HepG2 (cell line): ENCODE data around the gene UNC13D. TPM values are rescaled to one million over a fixed set of nuclear protein-coding genes. Genes with fewer than 3 reads are reported as not detected.

Experiments used
- CEBPB ChIP-seq: IDR thresholded peaks from 2 replicates; pipeline ENCODE4 v1.6.1; 2011; ENCODE audit warnings: low read depth, low read length, improper control_type of control experiment, borderline replicate concordance
- DNMT3B ChIP-seq: conservative IDR thresholded peaks from 2 replicates; pipeline ENCODE4 v1.6.1; 2016; ENCODE audit warnings: missing biosample characterization, control low read depth
- FOXA1 ChIP-seq, 2 experiments: fragments of 450-650 bp in 1 of 2; sonication (generic) in 1 of 2; formaldehyde crosslinking in 1 of 2; IDR thresholded peaks; 2 replicates each; pipeline versions ENCODE4 v1.4.0 to v1.6.1; 2016 to 2020; ENCODE audit warnings: missing genetic modification reagents in 1 of 2
- GZF1 ChIP-seq: sonication (generic); formaldehyde crosslinking; IDR thresholded peaks from 2 replicates; pipeline ENCODE4 v1.5.1; 2020; ENCODE audit warnings: mild to moderate bottlenecking, missing genetic modification reagents
- HDAC6 ChIP-seq: fragments of 200-600 bp; sonication (generic); IDR thresholded peaks from 2 replicates; pipeline ENCODE4 v1.7.0; 2017; ENCODE audit warnings: mild to moderate bottlenecking, antibody characterized with exemption, low read length, low read depth
- HHEX ChIP-seq: IDR thresholded peaks from 2 replicates; pipeline ENCODE4 v1.6.1; 2016; ENCODE audit warnings: control low read depth
- IRF1 ChIP-seq: sonication (generic); formaldehyde crosslinking; IDR thresholded peaks from 2 replicates; pipeline ENCODE4 v1.4.0; 2020; ENCODE audit warnings: low read depth, mild to moderate bottlenecking, missing genetic modification reagents
- KAT2B ChIP-seq: fragments of 150-350 bp; IDR thresholded peaks from 2 replicates; pipeline ENCODE4 v1.6.1; 2014; ENCODE audit warnings: low read depth, low read length, borderline replicate concordance
- KLF11 ChIP-seq: IDR thresholded peaks from 2 replicates; pipeline ENCODE4 v1.6.1; 2016; ENCODE audit warnings: missing compliant biosample characterization
- MIER2 ChIP-seq: IDR thresholded peaks from 2 replicates; pipeline ENCODE4 v1.6.1; 2016; ENCODE audit warnings: missing biosample characterization, missing genetic modification reagents
- MXD4 ChIP-seq: IDR thresholded peaks from 2 replicates; pipeline ENCODE4 v1.6.1; 2016; ENCODE audit warnings: mild to moderate bottlenecking, missing biosample characterization, missing genetic modification reagents
- POLR2AphosphoS2 ChIP-seq: IDR thresholded peaks from 2 replicates; pipeline ENCODE4 v1.6.1; 2011; ENCODE audit warnings: low read depth, low read length, improper control_type of control experiment
- POLR2G ChIP-seq: fragments of 200-400 bp; formaldehyde crosslinking; IDR thresholded peaks from 2 replicates; pipeline ENCODE4 v1.6.1; 2018; ENCODE audit warnings: mild to moderate bottlenecking, low read depth, low read length, moderate library complexity
- RAD51 ChIP-seq: fragments of 450-650 bp; IDR thresholded peaks from 2 replicates; pipeline ENCODE4 v1.6.1; 2016; ENCODE audit warnings: borderline replicate concordance
- RBFOX2 ChIP-seq: fragments of 200-400 bp; formaldehyde crosslinking; IDR thresholded peaks from 2 replicates; pipeline ENCODE4 v1.6.1; 2017; ENCODE audit warnings: low read depth, mild to moderate bottlenecking, low read length
- STAG1 ChIP-seq: sonication (generic); formaldehyde crosslinking; IDR thresholded peaks from 2 replicates; pipeline ENCODE4 v1.4.0; 2020; ENCODE audit warnings: missing genetic modification reagents
- ZBTB38 ChIP-seq: sonication (generic); formaldehyde crosslinking; IDR thresholded peaks from 2 replicates; pipeline ENCODE4 v1.5.1; 2020; ENCODE audit warnings: mild to moderate bottlenecking, missing genetic modification reagents
- ZNF225 ChIP-seq: sonication (generic); formaldehyde crosslinking; IDR thresholded peaks from 2 replicates; pipeline ENCODE4 v1.4.0; 2020; ENCODE audit warnings: mild to moderate bottlenecking, missing genetic modification reagents
- ZNF382 ChIP-seq: sonication (generic); formaldehyde crosslinking; IDR thresholded peaks from 2 replicates; pipeline ENCODE4 v1.5.0; 2020; ENCODE audit warnings: missing genetic modification reagents, mild to moderate bottlenecking, borderline replicate concordance
- ZNF576 ChIP-seq: sonication (generic); formaldehyde crosslinking; IDR thresholded peaks from 2 replicates; pipeline ENCODE4 v1.4.0; 2020; ENCODE audit warnings: mild to moderate bottlenecking, missing genetic modification reagents
- ZNF674 ChIP-seq: sonication (generic); formaldehyde crosslinking; IDR thresholded peaks from 2 replicates; pipeline ENCODE4 v1.5.0; 2020; ENCODE audit warnings: low read depth, mild to moderate bottlenecking, missing genetic modification reagents
- ZNF75D ChIP-seq: sonication (generic); formaldehyde crosslinking; IDR thresholded peaks from 2 replicates; pipeline ENCODE4 v1.8.1; 2023; ENCODE audit warnings: missing genetic modification reagents, mild to moderate bottlenecking, borderline replicate concordance
- ZXDC ChIP-seq: sonication (generic); formaldehyde crosslinking; IDR thresholded peaks from 2 replicates; pipeline ENCODE4 v1.5.0; 2020; ENCODE audit warnings: mild to moderate bottlenecking, missing genetic modification reagents
- polyA plus RNA-seq, 8 experiments: library from polyadenylated mRNA; depleted of rRNA in 3 of 8; stranded (reverse) in 7 of 8; unstranded in 1 of 8; fragments of >200 nt; fragmentation: Illumina TruSeq in 4 of 8; extraction: Trizol in 4 of 8; gene quantifications; 2 replicates each; pipeline versions ENCODE4 v1.2.1 to v1.2.3, GENCODE V29; 2011 to 2016; ENCODE audit warnings: low read depth in 4 of 8, missing spikeins in 1 of 8, mixed read lengths in 1 of 8; ENCODE audit not compliant: insufficient read depth in 1 of 8
- total RNA-seq, 5 experiments: library from RNA; depleted of rRNA; stranded (reverse); fragments of >200 nt; fragmentation: Illumina TruSeq; extraction: Trizol; gene quantifications; 2 replicates each; pipeline ENCODE4 v1.2.3, GENCODE V29; 2016; ENCODE audit warnings: low read depth in 1 of 5
- TF ChIP-seq, protein P1 (sequence below): IDR thresholded peaks from 2 replicates; pipeline ENCODE4 v1.6.1; 2016; ENCODE audit warnings: missing genetic modification reagents, missing compliant biosample characterization
- TF ChIP-seq, protein P2 (sequence below): sonication (generic); formaldehyde crosslinking; IDR thresholded peaks from 2 replicates; pipeline ENCODE4 v1.9.0; 2022; ENCODE audit warnings: low read depth, missing genetic modification reagents

UNC13D gene
- total and polyA plus RNA-seq, 2 of the 13 experiments (the other 11 are each of a cell fraction or from before 2014, with no cell fraction given), result 29.7 to 42.7 TPM

DNA sequence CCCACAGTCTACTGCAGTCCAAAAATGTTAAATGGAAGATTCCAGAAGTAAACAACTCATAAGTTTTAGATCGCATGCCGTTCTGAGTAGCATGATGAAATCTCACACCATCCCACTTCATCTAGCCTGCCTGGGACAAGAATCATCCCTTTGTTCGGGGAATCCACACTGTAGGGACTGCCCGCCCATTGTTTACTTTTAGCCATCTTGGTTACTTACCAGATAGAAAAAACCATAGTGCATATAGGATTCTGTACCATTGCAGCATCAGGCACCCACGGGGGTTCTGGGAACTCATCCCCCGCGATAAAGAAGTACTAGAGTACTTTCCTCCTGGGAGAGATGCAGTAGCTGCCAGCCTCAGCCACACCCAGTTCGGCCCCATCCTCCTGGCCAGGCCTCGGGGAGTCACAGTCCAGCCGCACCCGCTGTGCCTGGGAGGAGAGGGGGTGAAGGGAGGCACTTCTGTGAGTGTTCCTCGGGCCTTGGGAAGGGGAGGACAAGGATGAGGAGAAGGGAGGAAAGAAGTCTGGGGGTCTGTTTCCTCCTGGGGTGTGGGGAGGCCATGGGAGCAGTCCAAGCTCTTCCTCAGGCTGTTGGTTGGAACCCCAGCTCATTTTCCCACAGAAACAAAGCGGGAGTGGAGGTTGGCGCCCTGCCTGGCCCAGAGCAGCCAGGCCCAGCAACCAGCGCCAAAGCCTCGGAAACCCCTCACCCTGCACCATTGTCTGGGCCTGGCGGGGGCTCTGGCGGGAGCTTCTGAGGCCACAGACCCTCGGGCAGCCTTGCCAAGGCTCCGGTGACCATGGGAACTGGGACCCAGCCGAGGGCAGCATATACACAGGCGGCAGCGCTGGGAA, 25.3 kb upstream of the UNC13D start (continued):
- TF ChIP-seq IRF1 (CRISPR knock-in tag) (peak; percentile 62; the same call in 1 of the 2 replicates), ZNF576 (CRISPR knock-in tag) (no peak), ZNF75D (no peak), FOXA1 (IDR thresholded peaks at IDR 0.05) (peak; percentile 73; the same call in 1 of the 2 replicates), FOXA1 (CRISPR knock-in tag; IDR thresholded peaks at IDR 0.05) (peak; percentile 95), RAD51 (no peak), MIER2 (CRISPR knock-in tag) (no peak; the same call in 1 of the 2 replicates), KAT2B (no peak), GZF1 (CRISPR knock-in tag) (no peak), CEBPB (peak; percentile 82), HDAC6 (no peak), DNMT3B (CRISPR knock-in tag) (peak; percentile 62; the same call in 1 of the 2 replicates), ZNF674 (CRISPR knock-in tag) (no peak), ZBTB38 (peak; percentile 72; the same call in 1 of the 2 replicates), ZXDC (CRISPR knock-in tag) (0 out of 2 replicates have a peak, but pooled peaks have one; percentile 20), KLF11 (peak; percentile 76), MXD4 (CRISPR knock-in tag) (no peak), RBFOX2 (peak; percentile 81), STAG1 (CRISPR knock-in tag) (no peak), ZNF225 (CRISPR knock-in tag) (peak; percentile 77; the same call in 1 of the 2 replicates), ZNF382 (CRISPR knock-in tag) (no peak), POLR2G (peak; percentile 89), HHEX (CRISPR knock-in tag) (no peak), POLR2AphosphoS2 (no peak)
- TF ChIP-seq, protein P1, sequence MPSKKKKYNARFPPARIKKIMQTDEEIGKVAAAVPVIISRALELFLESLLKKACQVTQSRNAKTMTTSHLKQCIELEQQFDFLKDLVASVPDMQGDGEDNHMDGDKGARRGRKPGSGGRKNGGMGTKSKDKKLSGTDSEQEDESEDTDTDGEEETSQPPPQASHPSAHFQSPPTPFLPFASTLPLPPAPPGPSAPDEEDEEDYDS (CRISPR knock-in tag), result peak; percentile 88
- TF ChIP-seq, protein P2, sequence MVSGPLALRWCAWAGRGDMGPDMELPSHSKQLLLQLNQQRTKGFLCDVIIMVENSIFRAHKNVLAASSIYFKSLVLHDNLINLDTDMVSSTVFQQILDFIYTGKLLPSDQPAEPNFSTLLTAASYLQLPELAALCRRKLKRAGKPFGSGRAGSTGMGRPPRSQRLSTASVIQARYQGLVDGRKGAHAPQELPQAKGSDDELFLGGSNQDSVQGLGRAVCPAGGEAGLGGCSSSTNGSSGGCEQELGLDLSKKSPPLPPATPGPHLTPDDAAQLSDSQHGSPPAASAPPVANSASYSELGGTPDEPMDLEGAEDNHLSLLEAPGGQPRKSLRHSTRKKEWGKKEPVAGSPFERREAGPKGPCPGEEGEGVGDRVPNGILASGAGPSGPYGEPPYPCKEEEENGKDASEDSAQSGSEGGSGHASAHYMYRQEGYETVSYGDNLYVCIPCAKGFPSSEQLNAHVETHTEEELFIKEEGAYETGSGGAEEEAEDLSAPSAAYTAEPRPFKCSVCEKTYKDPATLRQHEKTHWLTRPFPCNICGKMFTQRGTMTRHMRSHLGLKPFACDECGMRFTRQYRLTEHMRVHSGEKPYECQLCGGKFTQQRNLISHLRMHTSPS (CRISPR knock-in tag), result no peak
